ENCODE results near the gene CACNA1I.
A peak's percentile ranks its signal among the peaks of the same experiment; 100 is the strongest.

The CACNA1I gene

GRCh38 chr22:39560127-39560526 lies 10.4 kb upstream of the CACNA1I start (continued):
- TF ChIP-seq, protein P1, sequence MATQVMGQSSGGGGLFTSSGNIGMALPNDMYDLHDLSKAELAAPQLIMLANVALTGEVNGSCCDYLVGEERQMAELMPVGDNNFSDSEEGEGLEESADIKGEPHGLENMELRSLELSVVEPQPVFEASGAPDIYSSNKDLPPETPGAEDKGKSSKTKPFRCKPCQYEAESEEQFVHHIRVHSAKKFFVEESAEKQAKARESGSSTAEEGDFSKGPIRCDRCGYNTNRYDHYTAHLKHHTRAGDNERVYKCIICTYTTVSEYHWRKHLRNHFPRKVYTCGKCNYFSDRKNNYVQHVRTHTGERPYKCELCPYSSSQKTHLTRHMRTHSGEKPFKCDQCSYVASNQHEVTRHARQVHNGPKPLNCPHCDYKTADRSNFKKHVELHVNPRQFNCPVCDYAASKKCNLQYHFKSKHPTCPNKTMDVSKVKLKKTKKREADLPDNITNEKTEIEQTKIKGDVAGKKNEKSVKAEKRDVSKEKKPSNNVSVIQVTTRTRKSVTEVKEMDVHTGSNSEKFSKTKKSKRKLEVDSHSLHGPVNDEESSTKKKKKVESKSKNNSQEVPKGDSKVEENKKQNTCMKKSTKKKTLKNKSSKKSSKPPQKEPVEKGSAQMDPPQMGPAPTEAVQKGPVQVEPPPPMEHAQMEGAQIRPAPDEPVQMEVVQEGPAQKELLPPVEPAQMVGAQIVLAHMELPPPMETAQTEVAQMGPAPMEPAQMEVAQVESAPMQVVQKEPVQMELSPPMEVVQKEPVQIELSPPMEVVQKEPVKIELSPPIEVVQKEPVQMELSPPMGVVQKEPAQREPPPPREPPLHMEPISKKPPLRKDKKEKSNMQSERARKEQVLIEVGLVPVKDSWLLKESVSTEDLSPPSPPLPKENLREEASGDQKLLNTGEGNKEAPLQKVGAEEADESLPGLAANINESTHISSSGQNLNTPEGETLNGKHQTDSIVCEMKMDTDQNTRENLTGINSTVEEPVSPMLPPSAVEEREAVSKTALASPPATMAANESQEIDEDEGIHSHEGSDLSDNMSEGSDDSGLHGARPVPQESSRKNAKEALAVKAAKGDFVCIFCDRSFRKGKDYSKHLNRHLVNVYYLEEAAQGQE (tag by site-specific recombination; IDR thresholded peaks at IDR 0.05): peak; percentile 60
- TF ChIP-seq ZNF16 (tag by site-specific recombination; IDR thresholded peaks at IDR 0.05; ENCODE audit: low read depth) (no peak), SP3 (tag by site-specific recombination; IDR thresholded peaks at IDR 0.05) (no peak), ZNF560 (tag by site-specific recombination; IDR thresholded peaks at IDR 0.05; ENCODE audit: borderline replicate concordance) (no peak), ZNF777 (tag by site-specific recombination; IDR thresholded peaks at IDR 0.05; ENCODE audit: borderline replicate concordance) (no peak)

GRCh38 chr22:39562839-39563489 lies 7.6 kb upstream of the CACNA1I start:
- ChIA-PET POLR2A (no interaction called here), CTCF (interaction anchor here (1.4 kb wide), 1 partner anchor 28 kb away, joined by 5 read pairs; no protein-coding TSS in a partner anchor)
- Histone ChIP-seq H3K4me3 (ENCODE audit: low read depth, low read length) (no peak overlapping the region), H3K36me3 (ENCODE audit: control insufficient read depth in 2 of 2, insufficient read depth in 1 of 2, low read length in 2 of 2) (no peaks in the 10 kb centered on the region), H3K9me3 (ENCODE audit: control insufficient read depth, insufficient read depth, low read depth, low read length) (no peaks in the 10 kb centered on the region), H3K4me1 (ENCODE audit: control insufficient read depth, insufficient read depth, low read length) (no peaks in the 10 kb centered on the region), H3K27ac (ENCODE audit: extremely low read depth, low read depth, low read length) (no peak overlapping the region)
- TF ChIP-seq ZNF132 (tag by site-specific recombination; IDR thresholded peaks at IDR 0.05; ENCODE audit: borderline replicate concordance) (no peak), YY2 (tag by site-specific recombination; IDR thresholded peaks at IDR 0.05) (0 out of 2 replicates have a peak, but pooled peaks have one; percentile 8), EGR2 (tag by site-specific recombination; IDR thresholded peaks at IDR 0.05; ENCODE audit: low read depth) (no peak), ZNF843 (tag by site-specific recombination; IDR thresholded peaks at IDR 0.05) (no peak), ZNF660 (tag by site-specific recombination; IDR thresholded peaks at IDR 0.05) (no peak), ZBTB1 (tag by site-specific recombination; IDR thresholded peaks at IDR 0.05) (no peak)
- TF ChIP-seq, protein P2, sequence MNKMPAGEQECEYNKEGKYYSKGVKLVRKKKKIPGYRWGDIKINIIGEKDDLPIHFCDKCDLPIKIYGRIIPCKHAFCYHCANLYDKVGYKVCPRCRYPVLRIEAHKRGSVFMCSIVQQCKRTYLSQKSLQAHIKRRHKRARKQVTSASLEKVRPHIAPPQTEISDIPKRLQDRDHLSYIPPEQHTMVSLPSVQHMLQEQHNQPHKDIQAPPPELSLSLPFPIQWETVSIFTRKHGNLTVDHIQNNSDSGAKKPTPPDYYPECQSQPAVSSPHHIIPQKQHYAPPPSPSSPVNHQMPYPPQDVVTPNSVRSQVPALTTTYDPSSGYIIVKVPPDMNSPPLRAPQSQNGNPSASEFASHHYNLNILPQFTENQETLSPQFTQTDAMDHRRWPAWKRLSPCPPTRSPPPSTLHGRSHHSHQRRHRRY (tag by site-specific recombination; IDR thresholded peaks at IDR 0.05): no peak

DNA sequence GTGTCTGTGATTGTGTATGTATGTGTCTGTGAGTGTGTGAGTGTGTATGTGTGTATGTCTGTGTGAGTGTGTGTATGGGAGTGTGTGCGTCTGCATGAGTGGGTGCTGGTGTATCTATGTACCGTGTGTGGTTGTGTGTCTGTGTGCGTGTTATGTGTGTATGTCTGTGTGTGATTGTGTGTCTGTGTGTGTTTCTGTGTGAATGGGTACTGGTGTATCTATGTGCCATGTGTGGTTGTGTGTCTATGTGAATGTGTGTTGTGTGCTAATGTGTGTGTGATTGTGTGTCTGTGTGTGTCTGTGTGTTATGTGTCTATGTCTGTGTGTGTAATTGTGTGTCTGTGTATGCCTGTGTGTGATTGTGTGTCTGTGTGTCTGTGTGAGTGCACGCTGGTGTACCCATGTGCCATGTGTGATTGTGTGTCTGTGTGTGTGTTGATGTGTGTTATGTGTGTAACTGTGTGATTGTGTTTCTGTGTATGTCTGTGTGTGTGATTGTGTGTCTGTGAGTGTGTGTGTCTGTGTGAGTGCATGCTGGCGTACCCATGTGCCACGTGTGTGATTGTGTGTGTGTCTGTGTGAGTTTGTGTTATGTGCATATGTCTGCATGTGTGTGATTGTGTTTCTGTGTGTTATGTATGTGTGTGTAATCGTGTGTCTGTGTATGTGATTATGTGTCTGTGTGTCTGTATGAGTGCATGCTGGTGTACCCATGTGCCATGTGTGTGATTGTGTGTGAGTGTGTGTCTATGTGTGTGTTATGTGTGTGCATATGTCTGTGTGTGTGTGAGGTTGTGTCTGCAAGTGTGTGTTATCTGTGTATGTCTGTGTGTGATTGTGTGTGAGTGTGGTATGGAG lies 6.8 kb upstream of the CACNA1I start:
- Histone ChIP-seq H3K4me1 (ENCODE audit: control insufficient read depth, insufficient read depth, low read length) (no peaks in the 10 kb centered on the region), H3K36me3 (ENCODE audit: control insufficient read depth in 2 of 2, insufficient read depth in 1 of 2, low read length in 2 of 2) (no peaks in the 10 kb centered on the region), H3K27ac (ENCODE audit: extremely low read depth, low read depth, low read length) (no peak overlapping the region), H3K9me3 (ENCODE audit: control insufficient read depth, insufficient read depth, low read depth, low read length) (no peaks in the 10 kb centered on the region), H3K4me3 (ENCODE audit: low read depth, low read length) (no peak overlapping the region)
- ChIA-PET CTCF (no interaction called here), POLR2A (no interaction called here)
- TF ChIP-seq, protein P3, sequence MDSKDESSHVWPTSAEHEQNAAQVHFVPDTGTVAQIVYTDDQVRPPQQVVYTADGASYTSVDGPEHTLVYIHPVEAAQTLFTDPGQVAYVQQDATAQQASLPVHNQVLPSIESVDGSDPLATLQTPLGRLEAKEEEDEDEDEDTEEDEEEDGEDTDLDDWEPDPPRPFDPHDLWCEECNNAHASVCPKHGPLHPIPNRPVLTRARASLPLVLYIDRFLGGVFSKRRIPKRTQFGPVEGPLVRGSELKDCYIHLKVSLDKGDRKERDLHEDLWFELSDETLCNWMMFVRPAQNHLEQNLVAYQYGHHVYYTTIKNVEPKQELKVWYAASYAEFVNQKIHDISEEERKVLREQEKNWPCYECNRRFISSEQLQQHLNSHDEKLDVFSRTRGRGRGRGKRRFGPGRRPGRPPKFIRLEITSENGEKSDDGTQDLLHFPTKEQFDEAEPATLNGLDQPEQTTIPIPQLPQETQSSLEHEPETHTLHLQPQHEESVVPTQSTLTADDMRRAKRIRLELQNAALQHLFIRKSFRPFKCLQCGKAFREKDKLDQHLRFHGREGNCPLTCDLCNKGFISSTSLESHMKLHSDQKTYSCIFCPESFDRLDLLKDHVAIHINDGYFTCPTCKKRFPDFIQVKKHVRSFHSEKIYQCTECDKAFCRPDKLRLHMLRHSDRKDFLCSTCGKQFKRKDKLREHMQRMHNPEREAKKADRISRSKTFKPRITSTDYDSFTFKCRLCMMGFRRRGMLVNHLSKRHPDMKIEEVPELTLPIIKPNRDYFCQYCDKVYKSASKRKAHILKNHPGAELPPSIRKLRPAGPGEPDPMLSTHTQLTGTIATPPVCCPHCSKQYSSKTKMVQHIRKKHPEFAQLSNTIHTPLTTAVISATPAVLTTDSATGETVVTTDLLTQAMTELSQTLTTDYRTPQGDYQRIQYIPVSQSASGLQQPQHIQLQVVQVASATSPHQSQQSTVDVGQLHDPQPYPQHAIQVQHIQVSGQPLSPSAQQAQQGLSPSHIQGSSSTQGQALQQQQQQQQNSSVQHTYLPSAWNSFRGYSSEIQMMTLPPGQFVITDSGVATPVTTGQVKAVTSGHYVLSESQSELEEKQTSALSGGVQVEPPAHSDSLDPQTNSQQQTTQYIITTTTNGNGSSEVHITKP (tag by site-specific recombination; IDR thresholded peaks at IDR 0.05): no peak
- TF ChIP-seq ZSCAN4 (tag by site-specific recombination; IDR thresholded peaks at IDR 0.05): peak; percentile 78
- no peak for TF ChIP-seq ZNF449 (tag by site-specific recombination; IDR thresholded peaks at IDR 0.05)
- no peak for TF ChIP-seq GLIS1 (tag by site-specific recombination; IDR thresholded peaks at IDR 0.05)
- no peak for TF ChIP-seq ZNF394 (tag by site-specific recombination; IDR thresholded peaks at IDR 0.05; ENCODE audit: borderline replicate concordance)
- peak; percentile 11; the same call in 1 of the 2 replicates for TF ChIP-seq ZNF548 (tag by site-specific recombination; IDR thresholded peaks at IDR 0.05)
- no peak for TF ChIP-seq ZNF10 (tag by site-specific recombination; IDR thresholded peaks at IDR 0.05)

Data from HEK293 (cell line).